RPMI7951 (cell line): ENCODE measurements around the gene POLR1C. TPM values are rescaled to one million over a fixed set of nuclear protein-coding genes. Genes with fewer than 3 reads are reported as not detected.
A peak's percentile ranks its signal among the peaks of the same experiment; 100 is the strongest.
"Not testable (repeated sequence)": the region's sequence is repeated elsewhere in the genome, so short reads cannot be mapped to it uniquely, and the experiment has no call there.

ENCODE experiments used
- DNase-seq: peaks from one replicate; pipeline ENCODE4 v3.0.0-alpha.2; 2012; ENCODE audit warnings: low read depth
- total RNA-seq: library from RNA; depleted of rRNA; stranded (reverse); fragments of >200 nt; shearing (Covaris generic); gene quantifications from 2 replicates; pipeline ENCODE4 v1.2.3, GENCODE V29; 2014; rRNA removed

Gene POLR1C
- 50.7 and 52.3 TPM in 2 replicates for total RNA-seq

GRCh38 chr6:43516697-43517504 is at the start of gene POLR1C, which contains the start of gene YIPF3:
Gene POLR1C, plus strand, starts transcription at chr6:43517089. Its CDS starts 21 bp downstream, at chr6:43517110.
Gene YIPF3, minus strand, starts transcription at chr6:43516926. Its CDS starts 119 bp downstream, at chr6:43516807.
- peak; percentile 98 for DNase-seq

- not testable (repeated sequence) for DNase-seq
These were observed 49.6 kb upstream of the POLR1C start for GRCh38 chr6:43467265-43467664.

GRCh38 chr6:43467752-43468151 is 49.1 kb upstream of the POLR1C start:
- DNase-seq, result no peak

GRCh38 chr6:43468240-43468639 is 48.6 kb upstream of the POLR1C start:
- DNase-seq, result no peak

- DNase-seq, result no peak
These were observed 47.9 kb upstream of the POLR1C start for GRCh38 chr6:43468748-43469681.

- DNase-seq, result no peak
These were observed 46.9 kb upstream of the POLR1C start for GRCh38 chr6:43469947-43470346.

GRCh38 chr6:43471399-43471798 is 45.5 kb upstream of the POLR1C start:
- no peak for DNase-seq

- DNase-seq, result no peak
These were observed 44.4 kb upstream of the POLR1C start for GRCh38 chr6:43472515-43472914.

GRCh38 chr6:43475516-43475915 is 41.4 kb upstream of the POLR1C start:
- no peak for DNase-seq

- no peak for DNase-seq
These were observed 40.1 kb upstream of the POLR1C start for GRCh38 chr6:43476746-43477145.

GRCh38 chr6:43477235-43478007 is 39.5 kb upstream of the POLR1C start, which contains the start of gene TJAP1:
Gene TJAP1, plus strand, starts transcription at chr6:43477570. Its CDS starts 21,432 bp downstream, at chr6:43499002.
- peak; percentile 84 for DNase-seq

GRCh38 chr6:43478008-43478372 is 38.9 kb upstream of the POLR1C start:
- no peak for DNase-seq

- no peak for DNase-seq
These were observed 35.8 kb upstream of the POLR1C start for GRCh38 chr6:43481075-43481474.

GRCh38 chr6:43481591-43482236 is 35.2 kb upstream of the POLR1C start:
- DNase-seq, result no peak

GRCh38 chr6:43488667-43489276 is 28.1 kb upstream of the POLR1C start:
- peak; percentile 74 for DNase-seq

- DNase-seq, result peak; percentile 58
These were observed 27.4 kb upstream of the POLR1C start for GRCh38 chr6:43489277-43490072.

GRCh38 chr6:43490523-43490939 is 26.4 kb upstream of the POLR1C start:
- DNase-seq, result no peak

- peak; percentile 77 for DNase-seq
These were observed 24.9 kb upstream of the POLR1C start for GRCh38 chr6:43491750-43492661.

- DNase-seq, result no peak
These were observed 24.2 kb upstream of the POLR1C start for GRCh38 chr6:43492673-43493072.
